GM19351 (cell line): ENCODE results near the gene SMNDC1.

Experiments used
- ATAC-seq: cut with Tn5 transposase; IDR thresholded peaks from one replicate; pipeline ENCODE4 v1.9.1; 2021; ENCODE audit warnings: mild to moderate bottlenecking, moderate library complexity; ENCODE audit not compliant: unreplicated experiment

Gene SMNDC1

DNA sequence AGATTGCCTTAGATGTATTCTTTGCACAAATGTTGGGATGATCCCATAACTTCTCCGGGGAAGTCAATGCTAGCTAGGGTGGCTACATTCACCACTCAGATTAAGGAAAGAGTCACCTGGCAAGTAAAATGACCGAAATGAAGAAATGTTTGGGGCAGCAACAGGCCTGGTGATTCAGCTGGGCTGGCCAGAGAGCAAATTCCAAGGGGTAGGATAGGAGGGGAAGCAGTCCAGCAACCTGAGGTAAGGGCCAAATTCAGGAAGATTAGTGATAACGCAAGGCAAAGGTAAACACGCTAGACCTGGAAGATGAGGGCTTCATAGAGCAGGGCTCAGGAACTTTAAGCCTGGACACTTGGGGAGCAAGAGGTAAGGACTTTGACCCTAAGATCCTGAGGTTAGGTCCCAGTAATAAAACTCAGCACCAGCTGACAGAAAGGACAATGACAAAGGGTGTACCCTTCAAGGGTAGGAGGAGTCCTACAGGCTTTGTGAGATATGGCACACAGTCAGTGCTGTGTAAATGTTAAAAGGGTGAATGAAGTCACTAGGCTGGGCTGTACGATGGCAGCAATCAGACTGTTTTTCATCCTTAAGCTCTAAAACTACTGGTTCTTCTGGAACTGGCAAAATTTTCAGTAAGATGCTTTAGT, 22.7 kb upstream of the SMNDC1 start:
- no peak for ATAC-seq

DNA sequence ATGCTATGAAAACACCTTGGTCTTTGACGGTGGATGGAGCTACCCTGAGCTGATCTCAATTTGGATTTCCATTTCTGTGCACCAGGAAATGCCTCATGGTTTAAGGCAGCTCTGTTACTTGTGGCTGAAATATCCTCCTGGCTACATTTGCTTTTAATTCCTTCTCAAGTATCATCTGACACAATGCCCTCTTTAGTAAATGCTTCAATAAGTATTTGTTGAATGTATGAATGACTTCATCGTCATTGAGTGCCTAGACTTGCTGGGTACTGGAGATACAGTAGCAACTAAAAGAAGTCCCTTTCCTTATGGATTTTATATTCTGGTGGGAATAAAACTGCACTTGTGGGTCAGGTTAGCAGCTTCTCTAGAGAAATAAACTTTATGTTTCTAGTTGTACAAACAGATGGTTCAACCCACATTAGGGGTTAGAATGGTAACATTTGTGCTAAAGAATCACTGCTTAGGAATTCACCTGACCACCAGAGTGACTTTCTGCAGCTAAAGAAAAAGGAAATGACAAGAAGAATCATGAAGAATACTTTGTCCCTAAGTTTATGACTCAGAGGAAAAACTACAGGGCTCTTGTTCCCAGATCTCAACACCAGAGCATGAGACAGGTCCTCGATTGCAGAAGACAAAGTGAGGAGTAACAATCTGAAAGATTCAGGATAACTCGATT, 21.8 kb upstream of the SMNDC1 start:
- ATAC-seq, result no peak

DNA sequence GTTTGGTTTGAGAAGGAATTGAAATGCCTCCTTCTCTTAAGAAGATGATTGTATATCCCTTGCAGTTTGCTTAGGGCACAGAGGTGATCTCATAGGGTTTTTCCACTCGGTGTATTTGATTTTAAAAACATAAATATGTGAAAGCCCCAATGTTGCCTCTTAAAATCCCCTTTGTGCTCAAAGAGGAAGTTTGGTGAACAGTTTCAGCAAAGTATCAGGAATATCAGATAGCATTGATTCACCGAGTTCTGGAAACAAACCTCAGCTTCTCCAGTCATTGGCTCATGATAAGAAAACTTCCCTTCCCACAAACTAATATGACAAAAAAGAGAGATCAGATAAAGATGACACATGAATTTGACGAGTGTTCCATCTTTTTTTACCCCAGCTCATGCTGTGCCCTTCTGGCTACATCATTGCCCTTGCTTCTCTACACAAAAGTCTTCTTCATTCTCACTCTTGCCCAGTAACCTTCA, 20.1 kb upstream of the SMNDC1 start:
- peak; percentile 58 for ATAC-seq

- peak; percentile 70 for ATAC-seq
Measured at GRCh38 chr10:110324201-110324804, 19.6 kb upstream of the SMNDC1 start.

GRCh38 chr10:110323503-110323902, 18.8 kb upstream of the SMNDC1 start:
- no peak for ATAC-seq

GRCh38 chr10:110321869-110322620, 17.3 kb upstream of the SMNDC1 start:
- ATAC-seq, result no peak

DNA sequence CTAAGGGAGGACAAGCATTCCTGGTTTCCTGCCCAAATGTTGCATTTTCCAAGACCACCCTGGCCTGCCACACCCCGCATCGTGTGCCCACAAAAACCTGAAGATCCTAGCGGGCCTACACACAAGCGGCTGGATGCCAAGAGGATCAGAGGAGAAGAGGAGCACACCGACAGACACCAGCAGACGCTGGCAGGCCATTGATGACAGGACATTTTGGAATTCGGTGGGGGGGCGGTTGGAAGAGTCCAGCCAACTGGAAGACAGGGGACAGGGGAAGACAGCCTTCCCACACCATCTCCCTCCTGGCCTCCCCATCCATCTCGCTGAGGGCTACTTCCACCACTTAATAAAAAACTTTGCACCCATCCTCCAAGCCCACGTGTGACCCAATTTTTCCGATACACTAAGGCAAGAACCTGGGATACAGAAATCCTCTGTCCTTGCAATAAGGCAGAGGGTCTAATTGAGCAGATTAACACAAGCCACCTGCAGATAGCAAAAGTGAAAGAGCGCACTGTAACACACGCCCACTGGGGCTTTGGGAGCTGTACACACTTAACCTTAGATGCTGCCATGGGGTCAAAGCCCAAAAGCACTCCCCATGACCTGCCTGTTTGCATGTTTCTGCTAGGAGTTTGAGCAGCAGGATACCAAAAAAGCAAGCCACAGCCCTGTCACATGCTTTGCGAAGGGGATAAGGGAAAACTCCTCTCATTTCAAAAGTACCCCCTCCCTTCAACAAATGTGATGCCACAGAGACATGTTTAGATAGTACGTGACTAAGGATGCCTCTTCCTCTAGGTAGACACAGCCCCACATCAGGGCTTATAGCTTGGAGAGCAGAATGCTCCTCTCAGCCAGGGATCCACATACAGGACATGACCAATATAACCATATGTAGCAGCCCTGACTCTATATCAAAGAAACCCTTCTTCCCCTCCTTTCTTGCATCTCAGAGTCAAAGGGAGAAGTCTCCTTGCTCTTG, 13.4 kb upstream of the SMNDC1 start:
- ATAC-seq, result peak; percentile 73

DNA sequence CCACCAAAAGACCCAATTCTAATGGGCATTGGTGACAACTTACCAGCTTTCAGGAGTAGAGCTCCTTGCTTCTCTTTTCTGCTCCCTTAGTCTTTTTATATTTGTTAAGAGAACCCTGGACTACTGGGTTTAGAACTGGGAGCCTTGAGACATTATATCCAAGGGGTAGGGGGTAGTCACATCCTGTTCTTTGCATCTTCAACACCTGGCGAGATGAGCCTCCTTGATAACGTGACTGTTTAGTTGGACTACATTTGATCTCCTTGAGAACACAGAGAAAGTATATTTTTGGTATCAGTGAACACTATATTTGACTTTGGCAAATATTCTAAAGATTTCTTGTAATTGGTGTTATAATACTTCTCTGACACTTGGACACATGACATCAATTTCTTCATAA, 9.0 kb upstream of the SMNDC1 start:
- no peak for ATAC-seq

- ATAC-seq, result no peak
Measured at GRCh38 chr10:110312206-110312605, 7.5 kb upstream of the SMNDC1 start.

DNA sequence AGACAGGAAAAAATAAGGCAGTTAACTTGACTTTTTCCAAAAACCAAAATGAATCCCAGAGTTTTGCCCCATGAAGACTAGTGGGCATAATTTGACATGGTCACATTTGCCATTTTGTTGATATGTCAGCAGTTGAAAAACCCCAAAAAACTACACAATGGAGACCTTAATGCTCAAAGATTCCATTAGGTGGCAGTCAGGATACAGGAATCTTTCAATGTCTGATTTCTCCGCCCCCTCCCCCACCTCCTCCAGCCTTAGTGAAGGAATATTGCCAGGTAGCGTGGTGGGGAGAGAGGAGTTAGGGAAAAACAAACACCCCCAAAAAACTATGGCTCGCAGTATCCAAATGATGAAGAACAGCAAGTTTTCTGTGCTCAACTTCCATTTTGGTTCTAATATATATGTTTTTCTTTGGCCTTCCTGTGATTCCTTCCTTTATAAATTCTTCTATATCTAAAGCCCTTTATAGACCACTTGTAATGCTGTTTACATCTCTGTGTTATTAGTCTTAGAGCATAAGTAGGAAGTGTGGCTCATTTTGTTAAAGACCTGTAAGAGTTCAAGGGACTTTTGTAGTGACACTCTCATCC, 6.7 kb upstream of the SMNDC1 start:
- ATAC-seq, result peak; percentile 47

GRCh38 chr10:110310741-110311140, 6.0 kb upstream of the SMNDC1 start:
- no peak for ATAC-seq

DNA sequence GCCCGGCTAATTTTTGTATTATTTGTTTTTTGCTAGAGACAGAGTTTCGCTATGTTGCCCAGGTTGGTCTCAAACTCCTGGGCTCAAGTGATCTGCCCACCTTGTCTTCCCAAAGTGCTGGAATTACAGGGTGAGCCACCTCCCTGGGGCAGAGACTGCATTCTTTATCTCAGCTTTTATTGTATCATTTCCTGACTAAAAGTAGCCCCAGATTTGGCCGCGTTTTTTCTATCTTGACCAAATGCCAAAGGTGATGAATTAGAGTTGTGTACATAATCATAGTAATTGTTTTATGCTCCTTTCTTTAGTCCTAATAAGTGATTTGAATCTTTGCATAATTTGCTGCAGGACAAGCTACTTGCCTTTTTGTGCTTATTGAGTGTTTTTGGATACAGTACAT, 3.1 kb upstream of the SMNDC1 start:
- no peak for ATAC-seq

- no peak for ATAC-seq
Measured at GRCh38 chr10:110306452-110306768, 1.7 kb upstream of the SMNDC1 start.

DNA sequence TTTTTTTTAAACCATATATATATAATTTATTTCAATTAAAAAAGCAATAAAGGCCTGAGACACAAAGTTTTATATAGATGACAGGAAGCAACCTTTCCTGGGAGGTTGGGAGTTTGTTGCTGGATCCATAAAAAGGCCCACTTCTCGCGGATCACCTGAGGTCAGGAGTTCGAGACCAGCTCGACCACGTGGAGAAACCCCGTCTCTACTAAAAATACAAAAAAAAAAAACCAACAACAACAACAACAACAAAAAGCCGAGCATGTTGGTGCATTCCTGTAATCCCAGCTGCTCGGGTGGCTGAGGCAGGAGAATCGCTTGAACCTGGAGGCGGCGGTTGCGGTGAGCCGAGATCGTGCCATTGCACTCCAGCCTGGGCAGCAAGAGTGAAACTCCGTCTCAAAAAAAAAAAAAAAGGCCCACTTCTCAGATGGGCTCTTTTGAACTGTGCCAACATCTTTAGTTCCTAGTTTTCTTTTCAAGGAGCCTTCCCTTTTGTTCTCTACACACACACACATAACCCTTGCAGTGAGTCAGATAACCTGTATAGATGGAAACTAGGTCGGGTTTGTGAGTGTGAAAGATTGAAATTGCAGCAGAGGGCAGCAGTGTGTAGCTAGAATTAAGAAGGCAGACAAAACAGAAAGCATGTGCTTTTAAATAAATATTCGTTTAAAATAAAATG, 1.2 kb upstream of the SMNDC1 start:
- peak; percentile 57 for ATAC-seq

GRCh38 chr10:110304394-110304779, 333 bp downstream of the SMNDC1 start:
- peak; percentile 41 for ATAC-seq

DNA sequence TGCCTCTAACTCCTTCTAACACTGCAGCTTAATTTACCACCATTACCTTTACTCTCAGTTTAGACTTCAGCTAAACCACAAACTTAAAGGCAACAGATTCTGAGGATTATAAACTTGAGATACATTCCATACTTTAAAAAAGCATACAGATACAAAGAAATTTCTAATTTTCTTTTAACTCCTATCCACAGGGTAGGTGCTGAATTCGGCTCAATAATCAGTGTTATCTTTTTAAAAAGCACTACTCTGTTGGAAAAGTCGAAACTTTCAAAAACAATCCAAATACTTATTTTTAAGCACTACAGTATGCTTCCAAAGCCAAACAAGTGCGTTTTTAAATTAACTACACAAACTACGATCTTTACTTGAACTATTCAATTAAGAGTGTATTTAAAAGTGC, 1.0 kb downstream of the SMNDC1 start:
- no peak for ATAC-seq

GRCh38 chr10:110300486-110300986, 4.2 kb downstream of the SMNDC1 start:
- no peak for ATAC-seq

DNA sequence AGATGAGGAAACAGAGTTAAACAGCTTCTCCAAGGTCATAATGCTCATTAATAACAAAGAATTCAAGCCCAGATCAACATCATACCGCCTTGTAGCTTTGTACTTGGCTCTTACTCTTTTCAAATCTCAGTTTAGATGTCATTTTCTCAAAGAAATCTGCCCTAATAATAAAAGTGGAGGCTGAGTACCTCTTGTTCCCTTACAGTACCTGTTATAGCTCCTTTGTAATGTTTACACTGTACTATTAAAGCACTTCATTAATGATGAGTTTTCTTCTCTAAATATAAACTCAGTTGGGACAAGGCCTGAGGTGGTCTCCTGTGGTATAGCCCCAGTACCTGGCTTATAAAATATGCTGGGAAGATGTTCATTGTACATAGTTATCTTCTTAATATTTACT, 7.8 kb downstream of the SMNDC1 start:
- no peak for ATAC-seq

DNA sequence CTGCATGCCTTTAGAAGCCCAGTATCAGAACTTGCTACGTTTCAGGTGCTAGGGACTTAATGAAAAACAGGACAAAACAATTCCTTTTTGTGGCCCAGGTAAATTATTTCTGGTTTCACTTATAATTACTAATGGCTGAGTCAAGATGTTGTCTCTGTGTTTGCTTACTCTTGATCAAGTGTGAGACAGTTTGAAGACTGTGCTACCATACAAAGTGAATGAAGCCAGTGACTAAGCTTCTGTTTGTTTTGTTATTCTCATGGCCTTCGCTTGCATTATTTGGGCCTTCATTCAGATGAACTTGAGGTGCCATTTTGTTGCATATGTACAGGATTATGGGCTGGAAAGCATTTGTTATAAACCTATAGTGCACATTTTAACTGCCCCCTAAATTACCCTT, 17.9 kb downstream of the SMNDC1 start:
- no peak for ATAC-seq
